ENCODE results near the gene LYL1.

The LYL1 gene

DNA sequence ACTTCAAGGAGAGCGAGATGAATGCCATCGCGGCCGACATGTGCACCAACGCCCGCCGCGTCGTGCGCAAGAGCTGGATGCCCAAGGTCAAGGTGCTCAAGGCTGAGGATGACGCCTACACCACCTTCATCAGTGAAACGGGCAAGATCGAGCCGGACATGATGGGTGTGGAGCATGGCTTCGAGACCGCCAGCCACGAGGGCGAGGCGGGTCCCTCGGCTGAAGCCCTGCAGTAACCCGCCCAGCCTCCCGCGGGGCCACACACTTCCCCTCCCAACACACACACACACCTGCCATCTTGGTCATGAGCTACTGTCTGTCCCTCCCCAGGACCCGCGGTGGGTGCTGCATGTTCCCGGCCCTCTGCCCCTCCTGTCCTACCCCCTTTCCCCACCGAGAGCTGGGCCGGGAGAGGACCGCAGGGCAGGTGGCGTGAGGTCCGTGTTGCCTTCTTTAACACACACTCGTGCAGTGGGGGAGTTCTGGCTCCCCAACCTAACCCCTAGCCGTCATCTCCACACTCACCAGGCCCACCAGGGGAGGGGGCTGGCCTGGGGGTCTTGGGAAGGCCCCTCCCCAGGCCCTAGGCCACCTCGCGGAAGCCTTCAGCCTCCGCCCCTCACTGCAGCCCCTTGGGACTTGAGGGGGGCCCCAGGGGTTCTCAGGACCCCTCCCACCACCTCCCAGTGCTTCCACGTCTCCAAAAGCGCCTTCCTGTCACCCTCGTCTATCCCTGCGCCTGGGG is 35.7 kb upstream of the LYL1 start:
- Histone ChIP-seq H3K36me3 (ENCODE audit: insufficient read depth, low read length) (peaks cover 59% of the 10 kb centered on the region), H3K9me3 (ENCODE audit: insufficient read depth, low read depth, low read length) (no peaks in the 10 kb centered on the region), H3K9ac (ENCODE audit: low read depth, low read length) (no peak overlapping the region), H3K27me3 (ENCODE audit: insufficient read depth, low read length) (no peaks in the 10 kb centered on the region), H3K4me1 (ENCODE audit: insufficient read depth, low read length) (no peaks in the 10 kb centered on the region), H3K27ac (ENCODE audit: low read depth, low read length) (no peak overlapping the region), H3K4me3 (ENCODE audit: low read length) (no peak overlapping the region)
- WGBS, result 94% methylated on average over 40 of the region's 40 CpGs

DNA sequence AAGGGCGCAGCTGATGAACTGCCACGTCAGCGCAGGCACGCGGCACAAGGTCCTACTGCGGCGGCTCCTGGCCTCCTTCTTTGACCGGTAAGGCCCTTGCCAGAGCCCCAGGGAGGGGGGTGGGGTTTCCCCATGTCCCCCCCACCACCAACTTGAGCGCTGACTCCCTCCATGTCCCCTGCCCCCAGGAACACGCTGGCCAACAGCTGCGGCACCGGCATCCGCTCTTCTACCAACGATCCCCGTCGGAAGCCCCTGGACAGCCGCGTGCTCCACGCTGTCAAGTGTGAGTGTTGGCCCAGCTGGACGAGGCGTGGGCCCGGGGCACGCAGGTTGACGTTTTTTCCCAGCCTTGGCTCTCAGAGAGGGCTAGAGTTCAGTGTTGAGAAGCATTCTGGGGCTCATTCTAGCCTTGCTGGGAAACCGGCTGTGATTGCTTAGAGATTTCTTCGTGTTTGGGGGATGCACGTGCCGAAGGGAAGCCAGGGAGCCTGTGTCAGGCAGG is 34.7 kb upstream of the LYL1 start:
- Histone ChIP-seq H3K9ac (ENCODE audit: low read depth, low read length) (no peak overlapping the region), H3K27ac (ENCODE audit: low read depth, low read length) (no peak overlapping the region), H3K27me3 (ENCODE audit: insufficient read depth, low read length) (no peaks in the 10 kb centered on the region), H3K4me1 (ENCODE audit: insufficient read depth, low read length) (no peaks in the 10 kb centered on the region), H3K9me3 (ENCODE audit: insufficient read depth, low read depth, low read length) (no peaks in the 10 kb centered on the region), H3K4me3 (ENCODE audit: low read length) (no peak overlapping the region), H3K36me3 (ENCODE audit: insufficient read depth, low read length) (peaks cover 63% of the 10 kb centered on the region)
- WGBS, result 95% methylated on average over 28 of the region's 28 CpGs

DNA sequence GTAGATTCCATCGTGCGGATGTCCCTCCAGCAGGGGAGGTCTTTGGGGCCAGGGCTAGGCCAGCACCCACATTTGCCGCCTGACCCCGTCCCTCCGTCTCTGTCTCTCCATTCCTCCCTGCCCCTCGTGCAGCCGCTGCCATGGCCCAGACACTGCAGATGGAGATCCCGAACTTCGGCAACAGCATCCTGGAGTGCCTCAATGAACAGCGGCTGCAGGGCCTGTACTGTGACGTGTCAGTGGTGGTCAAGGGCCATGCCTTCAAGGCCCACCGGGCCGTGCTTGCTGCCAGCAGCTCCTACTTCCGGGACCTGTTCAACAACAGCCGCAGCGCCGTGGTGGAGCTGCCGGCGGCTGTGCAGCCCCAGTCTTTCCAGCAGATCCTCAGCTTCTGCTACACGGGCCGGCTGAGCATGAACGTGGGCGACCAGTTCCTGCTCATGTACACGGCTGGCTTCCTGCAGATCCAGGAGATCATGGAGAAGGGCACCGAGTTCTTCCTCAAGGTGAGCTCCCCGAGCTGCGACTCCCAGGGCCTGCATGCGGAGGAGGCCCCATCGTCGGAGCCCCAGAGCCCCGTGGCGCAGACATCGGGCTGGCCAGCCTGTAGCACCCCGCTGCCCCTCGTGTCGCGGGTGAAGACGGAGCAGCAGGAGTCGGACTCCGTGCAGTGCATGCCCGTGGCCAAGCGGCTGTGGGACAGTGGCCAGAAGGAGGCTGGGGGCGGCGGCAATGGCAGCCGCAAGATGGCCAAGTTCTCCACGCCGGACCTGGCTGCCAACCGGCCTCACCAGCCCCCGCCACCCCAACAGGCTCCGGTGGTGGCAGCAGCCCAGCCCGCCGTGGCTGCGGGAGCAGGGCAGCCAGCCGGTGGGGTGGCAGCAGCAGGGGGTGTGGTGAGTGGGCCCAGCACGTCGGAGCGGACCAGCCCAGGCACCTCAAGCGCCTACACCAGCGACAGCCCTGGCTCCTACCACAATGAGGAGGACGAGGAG is 32.7 kb upstream of the LYL1 start:
- H3K4me1 ChIP-seq (ENCODE audit: insufficient read depth, low read length), result no peaks in the 10 kb centered on the region
- no peaks in the 10 kb centered on the region for H3K9me3 ChIP-seq (ENCODE audit: insufficient read depth, low read depth, low read length)
- no peaks in the 10 kb centered on the region for H3K27me3 ChIP-seq (ENCODE audit: insufficient read depth, low read length)
- no peak overlapping the region for H3K9ac ChIP-seq (ENCODE audit: low read depth, low read length)
- no peak overlapping the region for H3K27ac ChIP-seq (ENCODE audit: low read depth, low read length)
- WGBS, result 97% methylated on average over 60 of the region's 60 CpGs
- peaks cover 63% of the 10 kb centered on the region for H3K36me3 ChIP-seq (ENCODE audit: insufficient read depth, low read length)
- no peak overlapping the region for H3K4me3 ChIP-seq (ENCODE audit: low read length)

DNA sequence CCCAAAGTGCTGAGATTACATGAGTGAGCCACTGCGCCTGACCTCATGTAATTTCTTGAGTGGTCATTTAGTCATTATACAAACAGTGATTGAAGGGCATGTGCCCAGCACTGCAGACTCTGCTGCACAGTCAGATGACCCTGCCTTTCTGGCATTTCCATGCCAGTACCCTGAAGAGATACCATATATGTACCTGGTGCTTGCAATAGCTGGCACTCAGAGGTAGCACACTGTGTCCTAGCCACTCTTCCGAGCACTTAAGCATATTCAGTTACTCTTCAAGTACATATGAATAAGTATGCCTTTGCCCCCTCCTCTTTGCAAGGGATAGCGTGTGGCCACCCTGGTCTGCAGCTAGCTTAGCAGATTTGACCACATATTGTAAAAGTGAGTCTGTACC is 32.0 kb upstream of the LYL1 start:
- Histone ChIP-seq H3K4me3 (ENCODE audit: low read length) (no peak overlapping the region), H3K27ac (ENCODE audit: low read depth, low read length) (no peak overlapping the region), H3K36me3 (ENCODE audit: insufficient read depth, low read length) (peaks cover 63% of the 10 kb centered on the region), H3K9ac (ENCODE audit: low read depth, low read length) (no peak overlapping the region), H3K9me3 (ENCODE audit: insufficient read depth, low read depth, low read length) (no peaks in the 10 kb centered on the region), H3K4me1 (ENCODE audit: insufficient read depth, low read length) (no peaks in the 10 kb centered on the region), H3K27me3 (ENCODE audit: insufficient read depth, low read length) (no peaks in the 10 kb centered on the region)
- 95% methylated on average over 3 of the region's 3 CpGs for WGBS

DNA sequence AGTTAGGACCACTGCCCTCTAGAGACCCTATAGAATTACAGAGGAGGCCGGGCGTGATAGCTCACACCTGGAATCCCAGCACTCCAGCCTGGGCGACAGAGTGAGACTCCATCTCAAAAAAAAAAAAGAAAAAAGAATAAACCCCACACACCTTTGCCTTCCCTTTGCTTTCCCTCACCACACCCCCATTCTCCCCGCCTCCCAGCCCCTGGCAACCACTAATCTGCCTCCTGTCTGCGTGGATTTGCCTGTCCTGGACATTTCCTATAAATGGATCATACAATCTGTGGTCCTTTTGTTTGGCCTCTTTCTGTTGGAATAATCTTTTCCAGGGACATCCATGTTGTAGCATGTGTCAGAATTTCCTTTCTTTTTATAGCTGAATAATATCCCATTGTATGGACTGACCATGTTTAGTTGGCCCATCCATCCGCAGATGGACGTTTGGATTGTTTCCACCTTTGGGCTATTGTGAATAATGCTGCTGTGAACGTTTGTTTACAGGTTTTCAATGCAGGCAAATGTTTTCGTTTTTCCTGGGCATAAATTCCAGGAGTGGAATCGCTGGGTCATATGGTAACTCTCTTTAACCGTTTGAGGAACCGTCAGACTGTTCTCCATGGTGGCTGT is 30.7 kb upstream of the LYL1 start:
- 92% methylated on average over 12 of the region's 12 CpGs for WGBS
- Histone ChIP-seq H3K4me1 (ENCODE audit: insufficient read depth, low read length) (no peaks in the 10 kb centered on the region), H3K36me3 (ENCODE audit: insufficient read depth, low read length) (peaks cover 53% of the 10 kb centered on the region), H3K27me3 (ENCODE audit: insufficient read depth, low read length) (no peaks in the 10 kb centered on the region), H3K9ac (ENCODE audit: low read depth, low read length) (no peak overlapping the region), H3K4me3 (ENCODE audit: low read length) (no peak overlapping the region), H3K9me3 (ENCODE audit: insufficient read depth, low read depth, low read length) (no peaks in the 10 kb centered on the region), H3K27ac (ENCODE audit: low read depth, low read length) (no peak overlapping the region)

DNA sequence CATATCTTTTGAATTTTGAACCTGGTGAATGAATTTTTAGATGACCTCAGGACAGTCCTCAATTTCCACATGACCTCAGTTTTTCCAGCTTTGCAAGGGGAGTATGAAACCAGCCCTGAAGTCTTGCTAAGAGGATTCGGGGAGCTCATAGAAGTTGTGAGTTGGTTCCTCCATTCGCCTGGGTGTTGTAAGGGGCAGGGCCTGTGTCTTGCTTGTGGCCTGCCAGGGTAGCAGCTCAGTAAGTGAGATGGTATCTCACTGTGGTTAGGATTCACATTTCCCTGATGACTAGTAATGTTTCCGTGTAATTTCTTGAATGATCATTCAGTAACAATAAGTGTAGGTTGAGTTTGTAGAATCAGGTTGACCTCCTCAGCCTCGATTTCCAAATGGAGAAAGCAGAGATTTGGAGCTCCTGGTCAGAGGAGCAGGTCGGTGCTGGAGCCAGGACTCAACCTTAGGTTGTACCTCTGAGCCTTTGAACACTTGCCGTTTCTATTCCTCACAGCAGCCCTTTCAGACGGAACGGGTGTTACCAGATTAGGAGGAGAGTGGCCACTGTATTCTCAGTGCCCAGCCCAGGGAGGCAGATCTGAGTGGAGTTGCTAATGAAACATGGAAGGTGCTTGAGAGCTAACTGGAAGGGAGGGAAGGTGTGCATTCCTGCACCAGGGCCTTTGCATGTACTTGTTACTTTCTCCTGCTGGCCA is 30.0 kb upstream of the LYL1 start:
- Histone ChIP-seq H3K9ac (ENCODE audit: low read depth, low read length) (no peak overlapping the region), H3K4me1 (ENCODE audit: insufficient read depth, low read length) (no peaks in the 10 kb centered on the region), H3K36me3 (ENCODE audit: insufficient read depth, low read length) (peaks cover 46% of the 10 kb centered on the region), H3K4me3 (ENCODE audit: low read length) (no peak overlapping the region), H3K27me3 (ENCODE audit: insufficient read depth, low read length) (no peaks in the 10 kb centered on the region), H3K27ac (ENCODE audit: low read depth, low read length) (no peak overlapping the region), H3K9me3 (ENCODE audit: insufficient read depth, low read depth, low read length) (no peaks in the 10 kb centered on the region)
- 94% methylated on average over 8 of the region's 8 CpGs for WGBS

DNA sequence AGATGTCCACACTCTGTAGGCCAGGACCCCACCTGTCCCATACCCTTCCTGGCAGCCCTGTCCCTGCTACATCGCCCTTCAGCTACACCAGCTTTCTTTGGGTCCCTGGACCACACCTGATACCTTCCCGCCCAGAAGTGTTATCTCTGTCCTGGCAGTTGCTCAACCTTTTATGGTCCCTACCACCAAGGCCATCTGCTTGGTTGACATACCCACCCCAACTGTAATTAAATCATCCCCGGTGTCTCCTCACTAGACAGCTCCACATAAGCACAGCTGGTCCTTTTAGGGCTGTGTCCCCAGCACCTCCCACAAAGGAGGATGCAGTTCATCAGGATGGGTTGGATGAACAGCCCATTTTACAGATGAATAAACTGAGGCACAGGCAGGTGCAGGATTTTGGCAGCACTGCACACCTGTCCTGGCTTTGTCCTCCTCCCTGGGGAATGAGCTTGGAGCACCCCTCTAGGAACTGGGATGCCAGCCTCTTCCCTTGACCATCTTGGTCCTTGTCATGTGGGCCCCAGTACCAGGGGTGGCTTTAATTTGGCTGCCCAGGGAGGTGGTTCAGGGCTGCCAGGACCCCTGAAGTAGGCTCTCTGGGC is 28.3 kb upstream of the LYL1 start:
- H3K9me3 ChIP-seq (ENCODE audit: insufficient read depth, low read depth, low read length), result no peaks in the 10 kb centered on the region
- no peaks in the 10 kb centered on the region for H3K4me1 ChIP-seq (ENCODE audit: insufficient read depth, low read length)
- H3K27ac ChIP-seq (ENCODE audit: low read depth, low read length), result no peak overlapping the region
- no peak overlapping the region for H3K9ac ChIP-seq (ENCODE audit: low read depth, low read length)
- H3K4me3 ChIP-seq (ENCODE audit: low read length), result no peak overlapping the region
- peaks cover 36% of the 10 kb centered on the region for H3K36me3 ChIP-seq (ENCODE audit: insufficient read depth, low read length)
- no peaks in the 10 kb centered on the region for H3K27me3 ChIP-seq (ENCODE audit: insufficient read depth, low read length)
- WGBS, result 94% methylated on average over 3 of the region's 3 CpGs

DNA sequence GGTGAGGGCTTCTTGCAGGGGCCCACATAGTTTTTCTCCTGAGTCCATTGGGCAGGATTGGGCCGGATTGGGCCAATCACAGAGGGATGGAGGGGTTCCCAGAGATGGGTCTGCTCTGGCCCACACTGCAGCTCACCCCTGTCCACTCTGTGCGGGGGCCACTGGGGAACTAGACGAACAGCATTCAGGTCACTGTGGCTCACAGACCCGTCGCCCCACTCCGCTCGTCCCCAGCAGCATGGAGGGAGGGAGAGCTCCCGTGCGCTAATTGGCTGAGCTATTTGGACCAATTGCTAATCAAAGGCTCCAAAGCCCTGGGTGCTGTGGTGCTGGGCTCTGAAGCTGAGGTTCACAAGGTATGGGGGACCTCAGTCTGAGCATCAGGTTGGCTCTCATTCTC is 26.7 kb upstream of the LYL1 start:
- Histone ChIP-seq H3K4me1 (ENCODE audit: insufficient read depth, low read length) (no peaks in the 10 kb centered on the region), H3K9ac (ENCODE audit: low read depth, low read length) (no peak overlapping the region), H3K27me3 (ENCODE audit: insufficient read depth, low read length) (no peaks in the 10 kb centered on the region), H3K9me3 (ENCODE audit: insufficient read depth, low read depth, low read length) (no peaks in the 10 kb centered on the region), H3K36me3 (ENCODE audit: insufficient read depth, low read length) (peaks cover 26% of the 10 kb centered on the region), H3K27ac (ENCODE audit: low read depth, low read length) (no peak overlapping the region), H3K4me3 (ENCODE audit: low read length) (no peak overlapping the region)
- WGBS, result 95% methylated on average over 9 of the region's 9 CpGs

DNA sequence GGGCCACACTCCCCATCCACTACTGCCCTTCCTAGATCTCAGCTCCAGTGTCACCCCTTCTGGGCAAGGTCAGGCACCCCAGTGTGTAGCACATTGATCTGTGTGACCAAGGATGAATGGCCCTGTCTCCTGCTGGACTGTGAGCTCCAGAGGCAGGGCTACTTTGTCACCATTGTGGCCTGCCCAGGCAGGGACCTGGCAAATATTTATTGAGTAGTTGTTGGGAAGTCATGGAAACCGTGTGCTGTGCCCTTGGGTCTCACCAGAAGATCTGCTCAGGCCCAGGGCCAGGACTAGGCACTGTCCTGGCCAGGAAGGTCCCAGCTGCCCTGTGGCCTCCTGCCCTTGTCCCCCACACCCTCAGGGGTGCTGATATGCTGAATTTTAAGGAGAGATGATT is 25.9 kb upstream of the LYL1 start:
- no peaks in the 10 kb centered on the region for H3K27me3 ChIP-seq (ENCODE audit: insufficient read depth, low read length)
- peaks cover 21% of the 10 kb centered on the region for H3K36me3 ChIP-seq (ENCODE audit: insufficient read depth, low read length)
- H3K4me1 ChIP-seq (ENCODE audit: insufficient read depth, low read length), result no peaks in the 10 kb centered on the region
- 76% methylated on average over 1 of the region's 1 CpG for WGBS
- no peak overlapping the region for H3K4me3 ChIP-seq (ENCODE audit: low read length)
- H3K9me3 ChIP-seq (ENCODE audit: insufficient read depth, low read depth, low read length), result no peaks in the 10 kb centered on the region
- no peak overlapping the region for H3K9ac ChIP-seq (ENCODE audit: low read depth, low read length)
- H3K27ac ChIP-seq (ENCODE audit: low read depth, low read length), result no peak overlapping the region

DNA sequence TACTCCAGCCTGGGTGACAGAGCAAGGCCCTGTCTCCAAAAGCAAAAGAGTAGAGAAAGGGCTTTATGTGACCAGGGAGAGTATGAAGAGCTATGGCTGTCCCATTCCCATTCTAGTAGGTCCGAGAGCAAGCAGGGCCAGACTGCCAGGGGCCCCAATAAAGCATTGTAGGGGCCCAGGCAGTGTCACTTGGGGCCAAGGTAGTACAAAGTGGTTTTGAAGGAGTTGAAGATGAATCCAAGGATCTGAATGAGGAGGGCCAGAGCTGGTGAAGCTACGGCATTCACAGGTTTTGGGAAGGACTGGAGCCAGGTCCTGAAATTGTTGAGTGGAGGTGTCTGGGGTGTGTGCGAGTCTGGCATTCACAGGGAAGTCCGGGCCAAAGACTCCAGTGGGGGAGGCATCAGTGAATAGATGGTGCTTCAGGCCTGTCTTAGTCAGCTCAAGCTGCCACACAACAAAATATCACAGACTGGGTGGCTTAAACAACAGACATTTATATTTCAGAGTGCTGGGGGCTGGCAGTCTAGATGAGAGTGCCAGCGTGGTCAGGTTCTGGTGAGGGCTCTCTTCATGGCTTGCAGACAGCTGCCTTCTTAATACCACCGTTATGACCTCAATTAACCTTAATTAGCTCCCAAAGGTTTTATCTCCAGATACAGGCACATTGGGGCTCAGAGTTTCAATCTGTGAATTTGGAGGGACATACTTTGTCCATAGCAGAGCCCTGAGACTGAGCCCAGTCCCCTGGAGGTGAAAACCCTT is 25.3 kb upstream of the LYL1 start:
- Histone ChIP-seq H3K27ac (ENCODE audit: low read depth, low read length) (no peak overlapping the region), H3K4me1 (ENCODE audit: insufficient read depth, low read length) (no peaks in the 10 kb centered on the region), H3K9me3 (ENCODE audit: insufficient read depth, low read depth, low read length) (no peaks in the 10 kb centered on the region), H3K4me3 (ENCODE audit: low read length) (no peak overlapping the region), H3K9ac (ENCODE audit: low read depth, low read length) (no peak overlapping the region), H3K36me3 (ENCODE audit: insufficient read depth, low read length) (peaks cover 19% of the 10 kb centered on the region), H3K27me3 (ENCODE audit: insufficient read depth, low read length) (no peaks in the 10 kb centered on the region)
- WGBS, result 94% methylated on average over 6 of the region's 6 CpGs
